HG03354 (cell line): ENCODE measurements around the gene FBXW2.

Experiments used
- ATAC-seq: cut with Tn5 transposase; IDR thresholded peaks from one replicate; pipeline ENCODE4 v1.9.1; 2021; ENCODE audit warnings: mild to moderate bottlenecking; ENCODE audit not compliant: unreplicated experiment, poor library complexity, severe bottlenecking

The FBXW2 gene

DNA sequence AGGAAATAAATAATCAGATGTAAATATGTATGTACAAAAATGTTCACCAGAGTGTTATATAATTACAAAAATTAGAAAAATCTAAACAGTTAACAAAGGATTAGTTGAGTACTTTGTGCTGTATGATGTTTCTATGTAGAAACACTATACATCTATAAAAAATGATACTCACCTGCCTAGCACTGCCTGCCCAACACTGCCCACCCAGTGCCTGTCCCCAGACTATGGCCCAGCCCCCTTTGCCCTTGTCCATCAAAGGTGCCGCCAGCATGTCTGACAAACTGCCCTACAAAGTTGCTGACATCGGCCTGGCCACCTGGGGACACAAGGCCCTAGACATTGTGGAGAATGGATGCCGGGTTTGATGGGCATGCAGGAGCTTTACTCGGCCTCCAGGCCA is 72.8 kb downstream of the FBXW2 start:
- ATAC-seq: no peak

DNA sequence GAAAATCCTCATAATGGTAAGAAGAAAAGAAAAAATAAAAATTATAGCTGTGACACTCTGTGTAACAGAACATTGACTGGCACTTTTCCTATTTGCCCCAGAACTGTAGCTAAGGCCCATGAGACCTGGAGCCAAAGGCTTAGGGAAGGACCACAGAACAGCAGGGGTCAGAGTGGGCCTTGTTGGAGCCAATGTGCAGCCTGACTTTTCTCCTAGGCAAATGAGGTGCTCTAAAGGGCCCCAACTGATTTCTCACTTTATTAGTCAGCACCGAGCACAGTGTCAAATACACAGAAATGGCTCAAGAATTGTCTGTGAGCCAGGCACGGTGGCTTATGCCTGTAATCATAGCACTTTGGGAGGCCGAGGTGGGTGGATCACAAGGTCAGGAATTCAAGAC is 74.9 kb downstream of the FBXW2 start:
- ATAC-seq: no peak

DNA sequence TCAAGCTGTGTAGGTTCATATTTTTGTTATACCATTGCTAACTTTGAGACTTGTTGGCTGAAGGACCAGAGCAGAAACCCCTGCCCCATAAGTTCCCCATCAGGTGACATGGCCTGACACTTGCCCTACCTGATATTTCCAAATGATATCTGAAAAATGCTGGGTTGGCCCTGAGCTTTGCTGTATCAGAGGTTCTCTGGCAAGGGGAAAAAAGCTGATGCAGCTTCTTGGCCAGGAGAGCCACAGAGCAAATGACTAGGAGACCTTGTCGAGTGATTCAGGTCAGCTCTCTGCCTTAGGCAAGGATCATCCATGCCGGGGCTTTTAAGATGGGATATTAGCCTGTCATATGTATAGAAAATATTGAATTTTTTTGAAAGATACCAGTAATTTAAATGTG is 76.0 kb downstream of the FBXW2 start:
- no peak for ATAC-seq

DNA sequence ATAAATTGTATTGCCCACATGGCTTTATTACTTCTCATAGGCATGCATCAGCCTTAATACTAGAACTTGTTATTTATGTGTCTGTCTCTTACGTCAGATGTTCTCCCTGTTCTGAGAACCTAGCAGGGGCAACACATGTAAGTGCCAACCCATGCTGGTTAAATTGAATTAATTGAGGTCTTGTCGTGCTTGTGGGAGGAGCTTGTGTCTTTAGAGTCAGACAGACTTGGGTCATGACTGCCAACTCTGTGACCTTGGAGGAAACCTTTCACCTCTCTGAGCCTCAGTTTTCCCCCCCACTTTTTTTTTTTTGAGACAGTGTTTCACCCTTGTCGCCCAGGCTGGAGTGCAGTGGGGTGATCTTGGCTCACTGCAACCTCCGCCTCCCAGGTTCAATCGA is 76.7 kb downstream of the FBXW2 start:
- ATAC-seq: no peak

DNA sequence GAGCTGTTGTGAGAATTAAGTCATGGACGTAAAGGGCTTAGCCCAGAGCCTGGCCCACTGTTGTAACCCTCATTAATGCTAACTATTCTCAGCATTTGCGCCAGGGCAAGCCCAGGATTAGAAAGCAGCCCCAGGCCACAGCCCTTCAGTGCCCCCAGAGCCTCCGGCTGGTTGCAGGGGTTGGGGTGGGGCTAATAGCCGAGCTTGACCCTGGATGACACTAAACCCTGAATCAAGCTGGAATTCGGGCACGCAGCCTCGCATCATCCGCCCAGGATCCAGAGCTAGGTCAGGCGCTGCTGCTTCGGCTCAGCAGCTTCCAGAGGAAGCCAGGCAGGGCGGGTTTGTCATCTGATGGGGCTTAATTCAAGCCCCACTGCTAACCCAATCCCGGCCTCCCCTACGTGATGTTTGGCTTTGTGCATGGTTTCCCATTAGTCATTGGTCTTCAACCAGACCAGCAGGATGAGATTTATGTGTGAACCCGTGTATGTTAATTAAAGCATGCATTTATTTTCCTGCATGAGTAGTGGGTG is 77.8 kb downstream of the FBXW2 start:
- ATAC-seq: no peak

DNA sequence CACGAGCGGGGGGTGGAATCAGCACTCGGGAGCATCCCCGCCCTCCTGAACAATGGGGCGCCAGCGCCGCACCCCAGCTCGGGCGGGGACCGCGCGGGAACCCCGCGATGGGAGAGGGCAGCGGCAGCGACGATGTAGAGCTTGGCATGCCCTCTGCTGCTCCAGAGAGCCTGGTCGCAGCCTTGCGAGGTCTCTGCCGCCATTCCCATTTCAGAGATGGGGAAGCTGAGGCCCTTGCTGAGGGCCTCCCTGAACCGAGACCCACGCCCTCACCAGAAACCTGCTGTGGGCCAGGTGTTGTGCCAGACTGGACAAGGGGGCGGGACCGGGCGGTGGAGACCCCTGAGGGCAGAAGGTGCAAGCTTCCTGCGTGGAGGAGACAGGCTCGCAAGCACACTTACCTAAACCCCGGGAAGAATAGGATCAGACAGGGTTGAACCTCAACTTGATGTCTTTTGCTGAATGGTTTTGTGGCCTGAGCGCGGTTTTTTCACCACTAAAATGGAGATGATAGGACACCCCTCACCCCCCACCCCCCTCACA is 78.3 kb downstream of the FBXW2 start:
- ATAC-seq: no peak

DNA sequence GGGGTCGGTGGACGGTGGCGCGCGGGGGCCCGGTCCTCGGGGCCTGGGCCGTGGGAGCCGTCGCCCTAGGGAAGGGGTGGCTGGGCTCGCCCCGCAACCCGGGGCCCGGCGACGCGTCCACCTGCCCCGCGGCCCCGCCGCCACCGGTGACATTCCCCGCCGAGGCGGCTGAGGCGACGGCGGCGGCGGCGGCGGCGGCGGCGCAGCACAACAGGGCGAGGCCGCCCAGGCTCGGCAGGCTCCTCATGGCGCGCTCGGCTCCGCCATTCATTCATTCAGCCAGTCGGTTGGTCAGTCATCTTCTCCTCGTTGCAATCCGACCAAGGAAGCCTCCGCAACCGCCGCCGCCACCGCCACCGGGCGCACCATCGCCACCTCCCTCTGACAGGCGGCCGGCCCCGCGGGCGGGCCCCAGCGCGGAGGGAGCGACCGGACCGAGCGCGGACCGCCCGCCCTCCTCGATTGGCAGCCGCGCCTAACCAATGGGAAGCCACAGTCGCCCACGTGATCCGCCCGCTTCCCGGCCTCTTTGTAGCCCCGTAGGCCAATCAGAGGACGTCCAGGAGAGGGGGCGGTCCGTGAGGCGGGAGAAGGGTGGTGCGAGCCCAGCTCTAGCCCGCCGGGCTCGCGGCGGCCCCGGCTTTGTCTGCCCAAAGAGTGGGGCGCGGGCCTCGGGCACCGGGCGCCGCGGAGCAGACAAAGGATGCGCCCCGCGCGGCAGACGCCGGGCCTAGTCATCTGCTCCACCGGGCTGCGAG is 78.9 kb downstream of the FBXW2 start, which contains the start of gene MEGF9:
Gene MEGF9 (minus strand): TSS at position 383 of the 758 bp plus-strand sequence. CDS start 112 bp downstream, at position 271.
- ATAC-seq: peak; percentile 95

DNA sequence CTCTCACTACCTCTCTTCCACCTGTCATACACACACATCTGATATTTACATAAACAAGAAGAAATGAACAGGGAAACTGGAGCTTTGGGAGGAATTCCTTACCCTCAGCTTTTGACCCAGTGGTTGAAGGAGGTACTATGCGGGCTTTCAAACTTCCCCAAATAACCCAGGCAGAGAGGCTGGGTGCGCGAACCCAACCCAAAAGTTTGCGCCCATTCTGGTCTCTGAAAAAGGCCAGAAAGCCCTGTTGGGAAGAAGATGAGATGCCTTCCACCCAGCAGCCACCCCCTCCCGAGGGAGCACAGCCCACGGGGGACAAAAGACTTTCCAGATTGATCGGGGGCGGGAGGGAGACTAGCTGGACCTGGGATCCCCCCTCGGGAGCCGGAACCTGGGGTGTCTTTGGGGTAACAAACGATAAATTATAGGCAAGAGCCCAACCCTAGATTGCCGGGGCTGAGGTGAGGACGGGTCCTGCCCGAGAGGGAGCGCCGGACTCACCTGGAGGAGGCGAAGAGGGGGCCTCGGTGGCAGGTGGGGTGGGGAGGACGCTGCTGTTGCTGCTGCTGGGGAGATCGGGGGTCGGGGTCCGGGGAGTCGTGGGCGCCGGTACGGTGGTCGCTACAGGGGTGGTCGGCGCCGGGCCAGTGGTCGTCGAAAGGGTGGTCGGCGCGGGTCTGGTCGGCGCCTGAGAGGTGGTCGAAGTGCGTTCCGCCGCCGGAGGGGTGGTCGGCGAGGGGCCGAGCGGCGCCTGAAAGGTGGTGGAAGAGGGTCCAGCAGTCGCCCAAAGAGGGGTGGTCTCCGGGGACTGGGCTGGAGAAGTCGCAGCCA is 79.7 kb downstream of the FBXW2 start:
- no peak for ATAC-seq

DNA sequence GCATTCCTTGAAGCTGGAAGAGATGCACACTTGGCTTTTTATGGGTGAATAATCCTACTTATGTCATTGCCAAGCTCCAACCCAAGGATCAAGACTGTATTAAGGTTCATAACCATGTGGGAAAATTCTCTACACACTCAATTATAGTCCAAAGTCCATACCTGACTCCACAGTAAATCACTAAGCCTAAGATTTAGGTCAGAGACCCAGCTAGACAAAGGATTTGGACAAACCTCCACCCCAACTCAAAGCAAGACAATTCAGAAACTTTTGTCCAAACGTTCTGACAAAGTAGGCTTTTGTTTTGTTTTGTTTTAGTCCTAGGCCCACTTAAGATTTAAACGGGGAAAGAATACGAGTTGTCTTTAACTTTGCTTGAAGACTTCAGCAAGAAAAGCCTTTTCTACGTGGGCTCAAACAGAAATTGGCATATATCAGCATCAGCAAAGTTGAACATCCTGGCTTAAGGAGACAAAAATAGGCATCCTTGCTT is 80.6 kb downstream of the FBXW2 start:
- ATAC-seq: no peak

DNA sequence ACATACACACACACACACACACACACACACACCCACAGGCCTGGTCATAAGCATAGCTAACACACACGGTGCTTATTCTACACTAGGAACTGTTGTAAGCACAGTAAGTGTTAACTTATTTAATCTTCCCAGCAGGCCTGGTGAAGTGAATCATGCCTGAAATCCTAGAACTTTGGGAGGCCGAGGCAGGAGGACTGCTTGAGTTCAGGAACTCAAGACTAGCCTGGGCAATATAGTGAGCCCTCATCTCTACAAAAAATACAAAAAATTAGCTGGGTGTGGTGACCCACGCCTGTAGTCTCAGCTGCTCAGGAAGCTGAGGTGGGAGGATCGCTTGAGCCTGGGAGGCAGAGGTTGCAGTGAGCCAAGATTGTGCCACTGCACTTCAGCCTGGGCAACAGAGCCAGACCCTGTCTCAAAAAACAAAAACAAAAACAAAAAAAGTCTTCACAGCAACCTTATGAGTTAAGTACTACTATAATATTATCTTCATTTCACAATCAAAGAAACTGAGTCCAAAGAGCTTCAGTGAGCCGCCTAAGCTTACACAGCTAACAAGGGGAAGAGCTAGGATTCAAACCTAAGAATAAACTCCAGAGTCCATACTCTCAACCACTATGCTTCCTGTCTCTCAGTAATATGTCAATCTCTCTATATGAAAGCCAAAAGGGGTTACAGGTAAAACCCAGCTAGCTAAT is 81.2 kb downstream of the FBXW2 start:
- ATAC-seq: no peak

DNA sequence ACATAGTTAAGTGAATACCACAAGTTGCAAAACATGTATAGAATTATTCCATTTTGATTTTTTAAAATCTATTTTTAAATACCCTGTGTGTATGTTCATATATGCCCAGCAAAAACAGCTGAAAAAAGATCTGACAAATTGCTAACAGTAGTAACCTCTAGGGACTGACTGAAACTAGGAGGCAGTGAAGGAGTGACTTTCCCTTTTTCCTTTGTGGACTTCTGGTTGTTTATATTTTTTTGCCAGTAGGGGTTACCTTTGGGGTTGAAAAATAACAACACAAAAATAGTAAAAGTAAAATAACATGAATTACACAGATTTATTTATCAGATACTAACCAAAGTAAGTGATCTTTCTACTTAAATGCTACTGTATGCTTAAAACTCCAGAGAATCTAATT is 81.9 kb downstream of the FBXW2 start:
- ATAC-seq: no peak

DNA sequence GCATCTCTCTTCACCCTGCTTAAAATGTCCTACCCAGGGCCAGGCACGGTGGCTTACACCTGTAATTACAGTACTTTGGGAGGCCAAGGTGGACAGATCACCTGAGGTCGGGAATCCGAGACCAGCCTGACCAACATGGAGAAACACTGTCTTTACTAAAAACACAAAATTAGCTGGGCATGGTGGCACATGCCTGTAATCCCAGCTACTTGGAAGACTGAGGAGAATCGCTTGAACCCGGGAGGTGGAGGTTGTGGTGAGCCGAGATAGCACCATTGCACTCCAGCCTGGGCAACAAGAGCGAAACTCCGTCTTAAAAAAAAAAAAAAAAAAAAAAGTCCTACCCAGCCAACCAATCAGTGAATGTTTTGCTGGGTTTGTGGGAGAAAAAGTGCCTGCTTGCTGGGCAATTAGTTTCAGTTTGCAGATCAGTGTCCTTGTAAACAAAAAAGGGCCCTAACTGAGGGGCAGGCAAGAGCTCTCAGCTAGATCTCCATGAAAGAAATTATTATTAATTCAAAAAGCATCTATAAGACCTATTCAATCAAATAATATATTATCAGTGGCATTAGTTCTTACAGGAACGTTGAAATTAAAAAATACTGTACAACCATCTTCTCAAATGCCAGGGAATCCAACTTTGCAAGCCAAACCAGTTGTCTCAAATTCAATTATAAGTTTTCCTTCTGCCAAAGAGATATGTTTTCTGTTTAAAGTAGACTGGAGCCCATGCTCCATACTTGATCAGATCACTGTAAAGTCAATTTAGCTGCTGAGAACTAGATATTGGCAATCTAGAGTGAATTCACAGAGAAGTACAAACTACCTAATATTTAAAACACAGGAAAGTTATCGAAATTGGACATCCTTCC is 82.9 kb downstream of the FBXW2 start:
- no peak for ATAC-seq

DNA sequence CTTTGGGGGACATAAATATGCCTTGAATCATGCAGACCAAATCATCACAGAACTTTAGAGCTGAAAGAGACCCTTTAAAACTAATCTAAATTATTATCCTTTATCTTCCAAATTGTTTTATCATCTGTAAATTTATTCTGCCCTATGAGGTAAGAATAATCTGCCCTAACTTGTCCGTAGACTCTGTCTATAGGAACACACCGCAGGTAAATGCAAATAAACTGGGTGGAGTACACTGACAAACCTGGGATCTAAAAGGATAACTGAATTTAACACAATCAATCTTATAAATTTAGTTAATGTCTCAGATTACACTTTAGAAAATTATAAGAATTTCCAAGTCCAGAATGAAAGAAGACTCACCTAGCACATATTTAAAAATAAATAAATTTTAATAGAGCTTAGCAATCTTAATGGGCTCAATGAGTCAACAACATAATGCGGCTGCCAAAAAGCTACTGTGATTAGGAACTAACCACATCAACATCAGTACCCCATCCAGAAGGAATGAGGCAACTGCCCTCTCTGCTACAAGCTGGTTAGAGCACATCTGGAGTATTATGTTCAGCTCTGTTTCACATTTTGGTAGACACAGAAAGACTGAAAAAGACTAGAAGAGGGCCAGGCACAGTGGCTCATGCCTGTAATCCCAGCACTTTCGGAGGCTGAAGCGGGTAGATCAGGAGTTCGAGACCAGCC is 84.5 kb downstream of the FBXW2 start:
- no peak for ATAC-seq

DNA sequence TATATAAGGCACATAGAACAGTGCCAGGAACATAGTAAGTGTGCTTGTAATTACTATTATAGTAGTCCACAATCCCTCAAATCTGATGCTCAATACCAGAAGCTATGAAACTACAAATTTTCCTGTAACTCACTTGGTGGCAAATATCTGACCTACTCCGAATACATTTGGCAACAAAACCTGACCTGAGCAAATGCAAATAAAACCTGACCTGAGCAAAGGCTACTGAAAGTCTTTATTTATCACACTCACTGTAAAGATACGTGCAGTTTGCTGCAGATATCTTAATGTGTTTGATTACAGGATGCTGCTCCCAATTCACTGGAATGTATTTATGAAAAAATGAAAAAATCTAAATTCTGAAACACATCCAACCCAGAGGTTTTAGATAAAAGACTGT is 86.0 kb downstream of the FBXW2 start:
- ATAC-seq: no peak
